A549 (cell line): ENCODE results near the gene TIE1. TPM values are rescaled to one million over a fixed set of nuclear protein-coding genes. Genes with fewer than 3 reads are reported as not detected.

Experiments used
- ATAC-seq, 2 experiments: fragments of 200-7000 bp in 1 of 2; fragments of >200 bp in 1 of 2; cut with Nextera tagmentation in 1 of 2; cut with Tn5 transposase in 1 of 2; 3 replicates each; pipeline versions ENCODE4 v1.8.0 to v1.9.1; 2018 to 2020; ENCODE audit warnings: mild to moderate bottlenecking in 1 of 2, moderate library complexity in 1 of 2
- CTCF ChIA-PET: fragments of 300-600 bp; sonication (Branson Sonifier 250); formaldehyde crosslinking; extraction: SDS; loops from one replicate; lab custom pipeline; 2021; ENCODE audit warnings: antibody characterized with exemption, inconsistent platforms; lab: Yijun Ruan, JAX
- POLR2A ChIA-PET: fragments of 350-600 bp; formaldehyde crosslinking; extraction: SDS; loops from one replicate; lab custom pipeline; 2021; ENCODE audit warnings: antibody characterized with exemption, inconsistent platforms; lab: Yijun Ruan, JAX
- DNase-seq, 2 experiments: peaks; one replicate each; pipeline versions ENCODE4 v3.0.0 to v3.0.0-alpha.2; 2011 to 2016; ENCODE audit warnings: low read depth in 1 of 2, low spot score in 1 of 2
- FAIRE-seq: peaks from 2 replicates; lab custom pipeline; 2011; peaks lifted over from hg19 to GRCh38; lab: Jason Lieb, UNC
- H3K27ac ChIP-seq, 2 experiments: fragments of >200 bp; sonication (Bioruptor Twin); formaldehyde crosslinking; 3 replicates each; pipeline ENCODE4 v1.5.1; 2016 to 2017
- H3K4me1 ChIP-seq: fragments of >200 bp; sonication (Bioruptor Twin); formaldehyde crosslinking; 3 replicates; pipeline ENCODE4 v1.6.1; 2016
- H3K4me2 ChIP-seq: fragments of >200 bp; sonication (Bioruptor Twin); formaldehyde crosslinking; 3 replicates; pipeline ENCODE4 v1.6.1; 2016
- H3K4me3 ChIP-seq: fragments of >200 bp; sonication (Bioruptor Twin); formaldehyde crosslinking; 3 replicates; pipeline ENCODE4 v1.5.1; 2016
- H3K9me3 ChIP-seq: fragments of >200 bp; sonication (Bioruptor Twin); formaldehyde crosslinking; 3 replicates; pipeline ENCODE4 v1.6.1; 2016
- CHD2 ChIP-seq: fragments of 150-350 bp; IDR thresholded peaks from 2 replicates; pipeline ENCODE4 v1.6.1; 2014; ENCODE audit warnings: low read length; ENCODE audit not compliant: partially characterized antibody
- CHD4 ChIP-seq: fragments of 200-600 bp; sonication (generic); IDR thresholded peaks from 2 replicates; pipeline ENCODE4 v1.6.1; 2016; ENCODE audit warnings: antibody characterized with exemption, mild to moderate bottlenecking, borderline replicate concordance
- EHMT2 ChIP-seq: fragments of 200-600 bp; sonication (generic); IDR thresholded peaks from 2 replicates; pipeline ENCODE4 v1.6.1; 2016; ENCODE audit warnings: antibody characterized with exemption, low read depth, mild to moderate bottlenecking, moderate library complexity
- FOSL2 ChIP-seq, 2 experiments: fragments of 450-650 bp in 1 of 2; fragments of >200 bp in 1 of 2; sonication (Bioruptor Twin) in 1 of 2; formaldehyde crosslinking; IDR thresholded peaks; 2 replicates each; pipeline versions ENCODE4 v1.5.0 to v1.6.1; 2016 to 2020; ENCODE audit warnings: mild to moderate bottlenecking in 1 of 2, moderate library complexity in 1 of 2
- FOXS1 ChIP-seq: fragments of 250-450 bp; sonication (Bioruptor Pico); IDR thresholded peaks from 2 replicates; pipeline ENCODE4 v1.5.0; 2020; ENCODE audit warnings: mild to moderate bottlenecking, moderate library complexity
- GATA3 ChIP-seq: IDR thresholded peaks from 2 replicates; pipeline ENCODE4 v1.6.1; 2012; ENCODE audit warnings: borderline replicate concordance
- JUN ChIP-seq, 2 experiments: fragments of >200 bp; sonication (Bioruptor Twin); formaldehyde crosslinking; IDR thresholded peaks; 2 replicates in 1 of 2; 3 replicates in 1 of 2; pipeline ENCODE4 v1.6.1; 2016 to 2017
- KDM1A ChIP-seq: fragments of 200-600 bp; sonication (generic); IDR thresholded peaks from 2 replicates; pipeline ENCODE4 v1.6.1; 2016; ENCODE audit warnings: low read depth, mild to moderate bottlenecking
- KDM5A ChIP-seq: fragments of 200-600 bp; sonication (generic); IDR thresholded peaks from 2 replicates; pipeline ENCODE4 v1.6.1; 2016; ENCODE audit warnings: antibody characterized with exemption, mild to moderate bottlenecking
- MAZ ChIP-seq: fragments of 150-350 bp; IDR thresholded peaks from 2 replicates; pipeline ENCODE4 v1.6.1; 2014; ENCODE audit warnings: antibody characterized with exemption, low read depth, low read length, borderline replicate concordance
- MYC ChIP-seq: IDR thresholded peaks from 2 replicates; pipeline ENCODE4 v1.6.1; 2012; ENCODE audit warnings: mild to moderate bottlenecking, inconsistent platforms, low read length, improper control_type of control experiment, borderline replicate concordance
- POLR2A ChIP-seq: IDR thresholded peaks from 2 replicates; pipeline ENCODE4 v1.6.1; 2012; ENCODE audit warnings: mild to moderate bottlenecking, low read length
- RCOR1 ChIP-seq: fragments of 150-350 bp; IDR thresholded peaks from 2 replicates; pipeline ENCODE4 v1.6.1; 2014; ENCODE audit warnings: antibody characterized with exemption, low read length, low read depth
- TFCP2L1 ChIP-seq: fragments of 250-450 bp; sonication (Bioruptor Pico); IDR thresholded peaks from 2 replicates; pipeline ENCODE4 v1.5.0; 2021; ENCODE audit warnings: mild to moderate bottlenecking
- ZSCAN20 ChIP-seq: fragments of 250-450 bp; sonication (Bioruptor Pico); IDR thresholded peaks from 2 replicates; pipeline ENCODE4 v1.8.0; 2022; ENCODE audit warnings: mild to moderate bottlenecking, moderate library complexity
- WGBS: methylation state at CpG from one replicate; pipeline ENCODE4 v1.1.6; 2017; ENCODE audit errors: missing lambda C conversion rate; 5-methylcytosine and 5-hydroxymethylcytosine counted together
- polyA plus RNA-seq, 4 experiments: library from polyadenylated mRNA; depleted of rRNA in 3 of 4; stranded (reverse); fragments of >200 nt; fragmentation: RNase III in 1 of 4; extraction: RNeasy Plus Mini Kit Qiagen cat#74134 plus additional on column Dnase treatment in 1 of 4; gene quantifications; 2 replicates in 3 of 4; 3 replicates in 1 of 4; pipeline ENCODE4 v1.2.3, GENCODE V29; 2011 to 2017
- TF ChIP-seq, protein P1 (sequence below): fragments of 200-600 bp; sonication (generic); IDR thresholded peaks from 2 replicates; pipeline ENCODE4 v1.6.1; 2016; ENCODE audit warnings: antibody characterized with exemption, mild to moderate bottlenecking, moderate library complexity
- TF ChIP-seq, protein P2 (sequence below): fragments of 250-450 bp; sonication (Bioruptor Pico); IDR thresholded peaks from 2 replicates; pipeline ENCODE4 v1.5.0; 2021; ENCODE audit warnings: mild to moderate bottlenecking, moderate library complexity, borderline replicate concordance

Gene TIE1
- polyA plus RNA-seq, 2 of the 4 experiments (the other 2 are of a cell fraction) = not detected

DNA sequence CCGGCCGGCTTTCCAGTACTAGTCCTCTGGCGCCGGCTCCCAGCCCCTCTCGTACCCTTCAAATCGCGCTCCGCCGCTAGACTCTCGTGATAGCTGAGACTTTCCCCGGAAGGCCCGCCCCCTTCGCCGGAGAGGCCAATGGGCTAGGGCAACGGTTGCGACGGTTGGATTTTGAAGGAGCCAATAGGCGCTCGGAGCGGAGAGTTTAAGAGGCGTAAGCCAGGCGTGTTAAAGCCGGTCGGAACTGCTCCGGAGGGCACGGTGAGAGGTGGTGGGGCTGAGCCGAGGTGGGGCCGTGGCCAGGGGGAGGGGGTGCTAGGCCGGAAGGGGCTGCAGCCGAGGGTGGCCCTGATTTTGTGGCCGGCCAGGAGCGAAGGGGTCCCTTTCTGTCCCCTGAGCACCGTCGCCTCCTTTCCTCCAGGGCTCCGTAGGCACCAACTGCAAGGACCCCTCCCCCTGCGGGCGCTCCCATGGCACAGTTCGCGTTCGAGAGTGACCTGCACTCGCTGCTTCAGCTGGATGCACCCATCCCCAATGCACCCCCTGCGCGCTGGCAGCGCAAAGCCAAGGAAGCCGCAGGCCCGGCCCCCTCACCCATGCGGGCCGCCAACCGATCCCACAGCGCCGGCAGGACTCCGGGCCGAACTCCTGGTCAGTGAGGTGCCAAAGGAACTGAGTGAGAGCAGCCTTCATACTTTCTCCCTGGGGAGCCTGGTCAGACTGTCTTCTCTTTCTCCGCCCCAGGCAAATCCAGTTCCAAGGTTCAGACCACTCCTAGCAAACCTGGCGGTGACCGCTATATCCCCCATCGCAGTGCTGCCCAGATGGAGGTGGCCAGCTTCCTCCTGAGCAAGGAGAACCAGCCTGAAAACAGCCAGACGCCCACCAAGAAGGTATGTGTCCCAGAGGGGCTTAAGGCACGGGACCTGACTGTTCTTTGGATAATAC, 58.2 kb downstream of the TIE1 start, which contains the start of gene CDC20:
TSS of gene CDC20 (plus strand) at position 236 of the 948 bp plus-strand sequence. CDS start at position 471, 235 bp downstream.
- Histone ChIP-seq H3K4me3 (peak within 1 kb of the TSS; percentile 62), H3K4me2 (peak within 1 kb of the TSS; percentile 91), H3K4me1 (peaks cover 41% of the 10 kb centered on the region), H3K27ac (peak within 1 kb of the TSS; percentile 92 to 97), H3K9me3 (no peaks in the 10 kb centered on the region)
- WGBS = 10% methylated on average over 2 of the region's 59 CpGs
- DNase-seq = peak; percentile 68 to 95
- no peak for FAIRE-seq
- ChIA-PET POLR2A (interaction anchor here (0.5 to 2.6 kb wide), 12 partner anchors 9 to 587 kb away, joined by 3 to 37 read pairs (median 5); partner anchors contain the start of genes ELOVL1, MED8 and SZT2), CTCF (interaction anchor here (0.8 to 3.3 kb wide), 6 partner anchors 11 to 193 kb away, joined by 3 to 9 read pairs (median 3); no protein-coding TSS in a partner anchor)
- ATAC-seq = peak; percentile 91 to 96
- TF ChIP-seq, protein P1, sequence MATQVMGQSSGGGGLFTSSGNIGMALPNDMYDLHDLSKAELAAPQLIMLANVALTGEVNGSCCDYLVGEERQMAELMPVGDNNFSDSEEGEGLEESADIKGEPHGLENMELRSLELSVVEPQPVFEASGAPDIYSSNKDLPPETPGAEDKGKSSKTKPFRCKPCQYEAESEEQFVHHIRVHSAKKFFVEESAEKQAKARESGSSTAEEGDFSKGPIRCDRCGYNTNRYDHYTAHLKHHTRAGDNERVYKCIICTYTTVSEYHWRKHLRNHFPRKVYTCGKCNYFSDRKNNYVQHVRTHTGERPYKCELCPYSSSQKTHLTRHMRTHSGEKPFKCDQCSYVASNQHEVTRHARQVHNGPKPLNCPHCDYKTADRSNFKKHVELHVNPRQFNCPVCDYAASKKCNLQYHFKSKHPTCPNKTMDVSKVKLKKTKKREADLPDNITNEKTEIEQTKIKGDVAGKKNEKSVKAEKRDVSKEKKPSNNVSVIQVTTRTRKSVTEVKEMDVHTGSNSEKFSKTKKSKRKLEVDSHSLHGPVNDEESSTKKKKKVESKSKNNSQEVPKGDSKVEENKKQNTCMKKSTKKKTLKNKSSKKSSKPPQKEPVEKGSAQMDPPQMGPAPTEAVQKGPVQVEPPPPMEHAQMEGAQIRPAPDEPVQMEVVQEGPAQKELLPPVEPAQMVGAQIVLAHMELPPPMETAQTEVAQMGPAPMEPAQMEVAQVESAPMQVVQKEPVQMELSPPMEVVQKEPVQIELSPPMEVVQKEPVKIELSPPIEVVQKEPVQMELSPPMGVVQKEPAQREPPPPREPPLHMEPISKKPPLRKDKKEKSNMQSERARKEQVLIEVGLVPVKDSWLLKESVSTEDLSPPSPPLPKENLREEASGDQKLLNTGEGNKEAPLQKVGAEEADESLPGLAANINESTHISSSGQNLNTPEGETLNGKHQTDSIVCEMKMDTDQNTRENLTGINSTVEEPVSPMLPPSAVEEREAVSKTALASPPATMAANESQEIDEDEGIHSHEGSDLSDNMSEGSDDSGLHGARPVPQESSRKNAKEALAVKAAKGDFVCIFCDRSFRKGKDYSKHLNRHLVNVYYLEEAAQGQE = peak; percentile 88
- TF ChIP-seq POLR2A = peak; percentile 42; the same call in 1 of the 2 replicates
- TF ChIP-seq, protein P2, sequence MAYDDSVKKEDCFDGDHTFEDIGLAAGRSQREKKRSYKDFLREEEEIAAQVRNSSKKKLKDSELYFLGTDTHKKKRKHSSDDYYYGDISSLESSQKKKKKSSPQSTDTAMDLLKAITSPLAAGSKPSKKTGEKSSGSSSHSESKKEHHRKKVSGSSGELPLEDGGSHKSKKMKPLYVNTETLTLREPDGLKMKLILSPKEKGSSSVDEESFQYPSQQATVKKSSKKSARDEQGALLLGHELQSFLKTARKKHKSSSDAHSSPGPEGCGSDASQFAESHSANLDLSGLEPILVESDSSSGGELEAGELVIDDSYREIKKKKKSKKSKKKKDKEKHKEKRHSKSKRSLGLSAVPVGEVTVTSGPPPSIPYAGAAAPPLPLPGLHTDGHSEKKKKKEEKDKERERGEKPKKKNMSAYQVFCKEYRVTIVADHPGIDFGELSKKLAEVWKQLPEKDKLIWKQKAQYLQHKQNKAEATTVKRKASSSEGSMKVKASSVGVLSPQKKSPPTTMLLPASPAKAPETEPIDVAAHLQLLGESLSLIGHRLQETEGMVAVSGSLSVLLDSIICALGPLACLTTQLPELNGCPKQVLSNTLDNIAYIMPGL = no peak
- peak; percentile 91 for TF ChIP-seq CHD2
- TF ChIP-seq TFCP2L1 = no peak
- no peak for TF ChIP-seq MAZ
- TF ChIP-seq KDM5A = peak; percentile 81
- TF ChIP-seq JUN (IDR thresholded peaks at IDR 0.05) = peak in 1 of 2 experiments; percentile 50; a peak in 2 of 5 replicates

DNA sequence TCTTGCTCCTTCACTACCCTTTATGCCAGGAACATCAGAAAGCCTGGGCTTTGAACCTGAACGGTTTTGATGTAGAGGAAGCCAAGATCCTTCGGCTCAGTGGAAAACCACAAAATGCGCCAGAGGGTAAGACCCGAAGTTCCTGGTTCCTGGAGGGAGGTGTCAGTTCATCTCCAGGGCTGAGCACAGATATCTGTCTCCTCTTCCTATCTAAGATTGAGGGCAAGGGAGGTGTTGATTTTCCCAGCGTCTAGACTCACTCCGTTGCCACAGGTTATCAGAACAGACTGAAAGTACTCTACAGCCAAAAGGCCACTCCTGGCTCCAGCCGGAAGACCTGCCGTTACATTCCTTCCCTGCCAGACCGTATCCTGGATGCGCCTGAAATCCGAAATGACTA, 58.9 kb downstream of the TIE1 start:
- peak overlapping the region; percentile 79 for H3K4me2 ChIP-seq
- TF ChIP-seq, protein P2 = no peak
- TF ChIP-seq FOSL2 (IDR thresholded peaks at IDR 0.05) (no peak), FOSL2 (CRISPR knock-in tag; IDR thresholded peaks at IDR 0.05) (no peak), EHMT2 (no peak), GATA3 (no peak), MYC (no peak), KDM1A (no peak), CHD2 (no peak), FOXS1 (no peak), CHD4 (no peak), RCOR1 (no peak), ZSCAN20 (no peak)
- TF ChIP-seq, all 56 proteins: peak for 0
- WGBS = 4% methylated on average over 9 of the region's 11 CpGs
- H3K9me3 ChIP-seq = no peaks in the 10 kb centered on the region
- ChIA-PET CTCF (interaction anchor here (3.3 kb wide), 1 partner anchor 23 kb away, joined by 9 read pairs; no protein-coding TSS in a partner anchor), POLR2A (interaction anchor here (1.8 kb wide), 1 partner anchor 55 kb away, joined by 5 read pairs; no protein-coding TSS in a partner anchor)
- DNase-seq (no peak), ATAC-seq (no peak), FAIRE-seq (no peak)
- H3K4me3 ChIP-seq = peak overlapping the region; percentile 62
- peaks cover 41% of the 10 kb centered on the region for H3K4me1 ChIP-seq
- peak overlapping the region; percentile 84 to 97 for H3K27ac ChIP-seq
